Liver (tissue), 9 donors: Measurements from ENCODE around the gene MANEA. TPM values are rescaled to one million over a fixed set of nuclear protein-coding genes. Genes with fewer than 3 reads are reported as not detected.

Experiments
- DNase-seq: peaks from one replicate; pipeline ENCODE4 v3.0.0-alpha.2; 2017; ENCODE audit warnings: low spot score
- H3K27ac ChIP-seq, 2 donors: one replicate each; pipeline ENCODE4 v1.7.0; 2013; ENCODE audit warnings: inconsistent platforms in 2 of 2, low read length in 2 of 2, control low read depth in 1 of 2, low read depth in 1 of 2, mild to moderate bottlenecking in 1 of 2
- H3K27me3 ChIP-seq, 4 donors: one replicate each; pipeline versions ENCODE4 v1.6.1 to v1.7.0; 2013; ENCODE audit warnings: low read length in 3 of 4, inconsistent platforms in 1 of 4, mild to moderate bottlenecking in 1 of 4, moderate library complexity in 1 of 4; ENCODE audit not compliant: control insufficient read depth in 4 of 4, insufficient read depth in 4 of 4
- H3K36me3 ChIP-seq, 4 donors: one replicate each; pipeline versions ENCODE4 v1.6.1 to v1.7.0; 2013; ENCODE audit warnings: low read length in 3 of 4, mild to moderate bottlenecking in 3 of 4, low read depth in 1 of 4, moderate library complexity in 1 of 4; ENCODE audit not compliant: control insufficient read depth in 4 of 4, insufficient read depth in 3 of 4
- H3K4me1 ChIP-seq, 4 donors: one replicate each; pipeline versions ENCODE4 v1.6.1 to v1.7.0; 2013; ENCODE audit warnings: low read length in 3 of 4, mild to moderate bottlenecking in 3 of 4, moderate library complexity in 1 of 4; ENCODE audit not compliant: control insufficient read depth in 4 of 4, insufficient read depth in 4 of 4
- H3K4me3 ChIP-seq, 3 donors: one replicate each; pipeline versions ENCODE4 v1.6.1 to v1.7.0; 2013; ENCODE audit warnings: low read length in 3 of 3, control low read depth in 1 of 3, low read depth in 1 of 3, mild to moderate bottlenecking in 1 of 3
- H3K9ac ChIP-seq, 2 donors: one replicate each; pipeline ENCODE4 v1.7.0; 2013; ENCODE audit warnings: low read length in 2 of 2, mild to moderate bottlenecking in 2 of 2, moderate library complexity in 2 of 2, control low read depth in 1 of 2, low read depth in 1 of 2
- H3K9me3 ChIP-seq, 4 donors: one replicate each; pipeline versions ENCODE4 v1.6.1 to v1.7.0; 2013; ENCODE audit warnings: low read length in 3 of 4; ENCODE audit not compliant: control insufficient read depth in 4 of 4
- EGR1 ChIP-seq, 2 donors: IDR thresholded peaks; 2 replicates each; pipeline ENCODE4 v1.6.1; 2016 to 2018; ENCODE audit warnings: antibody characterized with exemption in 2 of 2, low read depth in 2 of 2
- FOXA1 ChIP-seq: IDR thresholded peaks from 2 replicates; pipeline ENCODE4 v1.6.1; 2016; ENCODE audit warnings: antibody characterized with exemption
- FOXA2 ChIP-seq: IDR thresholded peaks from 2 replicates; pipeline ENCODE4 v1.6.1; 2016; ENCODE audit warnings: antibody characterized with exemption
- GABPA ChIP-seq, 2 donors: IDR thresholded peaks in 1 of 2; conservative IDR thresholded peaks in 1 of 2; 2 replicates each; pipeline ENCODE4 v1.6.1; 2016; ENCODE audit warnings: antibody characterized with exemption in 2 of 2, mild to moderate bottlenecking in 1 of 2, moderate library complexity in 1 of 2
- HNF4A ChIP-seq, 2 donors: conservative IDR thresholded peaks; 2 replicates each; pipeline ENCODE4 v1.6.1; 2016; ENCODE audit warnings: antibody characterized with exemption in 2 of 2, mild to moderate bottlenecking in 2 of 2
- HNF4G ChIP-seq: IDR thresholded peaks from 2 replicates; pipeline ENCODE4 v1.6.1; 2016; ENCODE audit warnings: antibody characterized with exemption
- JUND ChIP-seq, 2 donors: IDR thresholded peaks; 2 replicates each; pipeline ENCODE4 v1.6.1; 2016; ENCODE audit warnings: antibody characterized with exemption in 2 of 2
- NR2F2 ChIP-seq: IDR thresholded peaks from 2 replicates; pipeline ENCODE4 v1.6.1; 2016; ENCODE audit warnings: antibody characterized with exemption
- RAD21 ChIP-seq, 2 donors: IDR thresholded peaks; 2 replicates each; pipeline ENCODE4 v1.6.1; 2016; ENCODE audit warnings: antibody characterized with exemption in 2 of 2, mild to moderate bottlenecking in 2 of 2
- RXRA ChIP-seq, 2 donors: IDR thresholded peaks; 2 replicates each; pipeline ENCODE4 v1.6.1; 2017 to 2018; ENCODE audit warnings: antibody characterized with exemption in 2 of 2, mild to moderate bottlenecking in 1 of 2
- SP1 ChIP-seq: IDR thresholded peaks from 2 replicates; pipeline ENCODE4 v1.6.1; 2018; ENCODE audit warnings: antibody characterized with exemption, mild to moderate bottlenecking
- TAF1 ChIP-seq: conservative IDR thresholded peaks from 2 replicates; pipeline ENCODE4 v1.6.1; 2016; ENCODE audit warnings: antibody characterized with exemption, mild to moderate bottlenecking
- YY1 ChIP-seq: IDR thresholded peaks from 2 replicates; pipeline ENCODE4 v1.6.1; 2016; ENCODE audit warnings: antibody characterized with exemption, mild to moderate bottlenecking
- WGBS: extraction: QIAGEN DNeasy Blood & Tissue Kit; methylation state at CpG from one replicate; pipeline ENCODE4 v1.1.7; 2013; 5-methylcytosine and 5-hydroxymethylcytosine counted together
- polyA plus RNA-seq, 2 donors: library from polyadenylated mRNA; stranded (reverse) in 1 of 2; unstranded in 1 of 2; fragments of 200-250 nt in 1 of 2; fragments of >200 nt in 1 of 2; fragmentation: Nextera tagmentation in 1 of 2; extraction: Ambion mirVana in 1 of 2; gene quantifications; one replicate each; pipeline versions ENCODE4 v1.2.1 to v1.2.3, GENCODE V29; 2013 to 2015
- total RNA-seq, 2 donors: library from RNA; depleted of rRNA; stranded (reverse); fragments of >200 nt; gene quantifications; one replicate each; pipeline ENCODE4 v1.2.3, GENCODE V29; 2014
- TF ChIP-seq, protein P1 (sequence below): IDR thresholded peaks from 2 replicates; pipeline ENCODE4 v1.6.1; 2016; ENCODE audit warnings: antibody characterized with exemption
- TF ChIP-seq, protein P2 (sequence below): fragments of 150-350 bp; IDR thresholded peaks from 2 replicates; pipeline ENCODE4 v1.5.1; 2017; ENCODE audit warnings: improper control_type of control experiment, low read depth, low read length; ENCODE audit not compliant: missing input control
- TF ChIP-seq, protein P3 (sequence below): IDR thresholded peaks from 2 replicates; pipeline ENCODE4 v1.6.1; 2016; ENCODE audit warnings: antibody characterized with exemption
- TF ChIP-seq, protein P4 (sequence below): IDR thresholded peaks from 2 replicates; pipeline ENCODE4 v1.6.1; 2016; ENCODE audit warnings: antibody characterized with exemption
- donor health status: healthy.
- donor health status: healthy.
- donor health status: healthy.
- donor health status: healthy.
- donor health status: healthy.

The MANEA gene
- total and polyA plus RNA-seq, 4 donors = 9.7 to 37.4 (median 18.9) TPM

DNA sequence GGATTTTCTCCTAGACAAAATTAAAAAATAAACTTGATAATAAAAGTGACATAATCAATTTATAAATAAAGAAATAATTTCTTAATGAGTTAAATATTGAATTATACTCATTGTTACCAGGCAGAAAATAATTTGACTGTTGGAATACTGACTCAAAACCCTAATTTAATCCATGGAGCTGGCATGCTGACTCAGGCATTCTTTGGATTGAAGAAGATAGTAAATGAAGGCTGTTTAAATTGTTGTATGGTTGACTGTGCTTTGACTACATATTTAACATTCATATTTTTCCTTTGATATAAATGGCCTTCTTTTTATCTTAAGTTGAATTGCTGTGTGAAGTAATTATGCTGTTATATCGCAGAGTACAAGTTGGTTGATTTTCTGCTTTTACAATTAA is 11.7 kb downstream of the MANEA start:
- no peaks in the 10 kb centered on the region for H3K27me3 ChIP-seq
- TF ChIP-seq, protein P1, sequence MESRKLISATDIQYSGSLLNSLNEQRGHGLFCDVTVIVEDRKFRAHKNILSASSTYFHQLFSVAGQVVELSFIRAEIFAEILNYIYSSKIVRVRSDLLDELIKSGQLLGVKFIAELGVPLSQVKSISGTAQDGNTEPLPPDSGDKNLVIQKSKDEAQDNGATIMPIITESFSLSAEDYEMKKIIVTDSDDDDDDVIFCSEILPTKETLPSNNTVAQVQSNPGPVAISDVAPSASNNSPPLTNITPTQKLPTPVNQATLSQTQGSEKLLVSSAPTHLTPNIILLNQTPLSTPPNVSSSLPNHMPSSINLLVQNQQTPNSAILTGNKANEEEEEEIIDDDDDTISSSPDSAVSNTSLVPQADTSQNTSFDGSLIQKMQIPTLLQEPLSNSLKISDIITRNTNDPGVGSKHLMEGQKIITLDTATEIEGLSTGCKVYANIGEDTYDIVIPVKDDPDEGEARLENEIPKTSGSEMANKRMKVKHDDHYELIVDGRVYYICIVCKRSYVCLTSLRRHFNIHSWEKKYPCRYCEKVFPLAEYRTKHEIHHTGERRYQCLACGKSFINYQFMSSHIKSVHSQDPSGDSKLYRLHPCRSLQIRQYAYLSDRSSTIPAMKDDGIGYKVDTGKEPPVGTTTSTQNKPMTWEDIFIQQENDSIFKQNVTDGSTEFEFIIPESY = no peak
- TF ChIP-seq NR2F2 = no peak
- TF ChIP-seq JUND (IDR thresholded peaks at IDR 0.05) = no peak
- no peak for TF ChIP-seq SP1
- no peak for TF ChIP-seq TAF1
- TF ChIP-seq, protein P2, sequence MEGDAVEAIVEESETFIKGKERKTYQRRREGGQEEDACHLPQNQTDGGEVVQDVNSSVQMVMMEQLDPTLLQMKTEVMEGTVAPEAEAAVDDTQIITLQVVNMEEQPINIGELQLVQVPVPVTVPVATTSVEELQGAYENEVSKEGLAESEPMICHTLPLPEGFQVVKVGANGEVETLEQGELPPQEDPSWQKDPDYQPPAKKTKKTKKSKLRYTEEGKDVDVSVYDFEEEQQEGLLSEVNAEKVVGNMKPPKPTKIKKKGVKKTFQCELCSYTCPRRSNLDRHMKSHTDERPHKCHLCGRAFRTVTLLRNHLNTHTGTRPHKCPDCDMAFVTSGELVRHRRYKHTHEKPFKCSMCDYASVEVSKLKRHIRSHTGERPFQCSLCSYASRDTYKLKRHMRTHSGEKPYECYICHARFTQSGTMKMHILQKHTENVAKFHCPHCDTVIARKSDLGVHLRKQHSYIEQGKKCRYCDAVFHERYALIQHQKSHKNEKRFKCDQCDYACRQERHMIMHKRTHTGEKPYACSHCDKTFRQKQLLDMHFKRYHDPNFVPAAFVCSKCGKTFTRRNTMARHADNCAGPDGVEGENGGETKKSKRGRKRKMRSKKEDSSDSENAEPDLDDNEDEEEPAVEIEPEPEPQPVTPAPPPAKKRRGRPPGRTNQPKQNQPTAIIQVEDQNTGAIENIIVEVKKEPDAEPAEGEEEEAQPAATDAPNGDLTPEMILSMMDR = no peak
- TF ChIP-seq GABPA (IDR thresholded peaks at IDR 0.05 in 1 of 2, conservative IDR thresholded peaks at IDR 0.05 in 1 of 2) = no peak
- peaks cover 2 to 25% (median 10%) of the 10 kb centered on the region in 4 donors for H3K4me1 ChIP-seq
- 98% methylated on average over 1 of the region's 1 CpG for WGBS
- H3K27ac ChIP-seq = no peak overlapping the region
- H3K4me3 ChIP-seq = no peak overlapping the region
- no peak overlapping the region for H3K9ac ChIP-seq
- DNase-seq = no peak
- no peaks in the 10 kb centered on the region for H3K36me3 ChIP-seq
- H3K9me3 ChIP-seq = no peaks in the 10 kb centered on the region

DNA sequence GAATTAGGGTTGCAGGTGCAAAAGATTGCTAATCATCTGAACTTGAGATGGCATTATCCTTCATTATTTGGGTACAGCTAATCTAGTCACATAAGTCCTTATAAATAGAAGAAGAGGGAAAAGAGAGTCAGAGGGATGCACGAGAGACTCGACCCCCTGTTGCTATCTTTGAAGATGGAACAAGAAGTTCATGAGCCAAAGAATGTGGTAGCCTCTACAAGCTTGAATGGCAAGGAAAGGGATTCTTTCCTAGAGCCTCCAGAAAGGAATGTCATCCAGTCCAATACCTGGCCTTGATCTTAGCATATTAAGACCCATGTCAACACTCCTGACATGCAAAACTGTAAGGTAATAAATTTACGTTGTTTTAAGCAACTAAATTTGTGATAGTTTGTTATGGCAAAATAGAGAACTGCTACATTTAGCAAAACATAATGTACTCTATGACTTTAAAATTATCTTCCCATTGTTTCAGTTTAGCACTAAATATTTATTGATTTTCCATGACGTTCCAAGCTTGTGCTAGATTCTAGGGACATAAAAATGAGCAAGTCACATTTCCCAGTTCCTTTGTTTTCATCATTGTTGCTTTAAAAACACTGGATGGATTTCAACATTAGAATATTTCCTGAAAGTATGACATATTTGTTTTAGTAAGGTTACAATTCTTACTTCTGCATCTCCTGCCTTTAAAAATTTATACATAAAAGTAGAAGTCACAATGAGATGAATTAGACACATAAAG is 12.7 kb downstream of the MANEA start:
- DNase-seq = no peak
- Histone ChIP-seq H3K27me3 (no peaks in the 10 kb centered on the region), H3K9ac (no peak overlapping the region), H3K4me3 (no peak overlapping the region), H3K9me3 (no peaks in the 10 kb centered on the region), H3K27ac (no peak overlapping the region), H3K36me3 (no peaks in the 10 kb centered on the region), H3K4me1 (peaks cover 3 to 30% (median 12%) of the 10 kb centered on the region in 4 donors)
- TF ChIP-seq RXRA (IDR thresholded peaks at IDR 0.05) = no peak
- no peak for TF ChIP-seq TAF1
- no peak for TF ChIP-seq HNF4G
- TF ChIP-seq EGR1 (IDR thresholded peaks at IDR 0.05; ENCODE audit: low read depth in 2 of 2) = no peak
- TF ChIP-seq, protein P3, sequence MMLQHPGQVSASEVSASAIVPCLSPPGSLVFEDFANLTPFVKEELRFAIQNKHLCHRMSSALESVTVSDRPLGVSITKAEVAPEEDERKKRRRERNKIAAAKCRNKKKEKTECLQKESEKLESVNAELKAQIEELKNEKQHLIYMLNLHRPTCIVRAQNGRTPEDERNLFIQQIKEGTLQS = no peak
- whole genome bisulfite sequencing = 77% methylated on average over 4 of the region's 4 CpGs

DNA sequence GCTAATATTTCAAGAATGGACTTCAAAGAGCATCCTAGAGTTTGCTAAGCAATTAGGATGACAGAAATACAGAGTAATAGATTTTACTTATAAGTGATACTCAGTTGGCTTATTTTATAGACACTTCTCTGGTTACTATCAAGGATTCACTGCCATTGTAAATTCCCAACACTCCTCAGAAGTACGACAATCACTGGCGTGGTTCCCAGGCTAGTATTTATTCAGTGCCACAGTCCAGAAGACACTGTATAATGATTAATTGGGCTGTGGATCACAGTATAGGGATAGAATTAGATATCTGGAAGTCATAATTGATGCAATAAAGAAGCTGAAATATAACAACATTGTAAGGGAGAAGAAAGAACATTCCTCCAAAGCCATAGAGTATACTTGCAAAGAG is 15.7 kb downstream of the MANEA start:
- Histone ChIP-seq H3K27me3 (no peaks in the 10 kb centered on the region), H3K9ac (no peak overlapping the region), H3K4me1 (peaks cover 3 to 22% (median 12%) of the 10 kb centered on the region in 4 donors), H3K27ac (no peak overlapping the region), H3K36me3 (peaks cover 0 to 1% (median 0%) of the 10 kb centered on the region in 4 donors), H3K4me3 (peak overlapping the region in 1 of 3 donors; percentile 11), H3K9me3 (no peaks in the 10 kb centered on the region)
- 19% methylated on average over 2 of the region's 2 CpGs for WGBS
- DNase-seq = no peak
- TF ChIP-seq RXRA (IDR thresholded peaks at IDR 0.05) = peak in 1 of 2 donors; percentile 48
- TF ChIP-seq TAF1 = no peak
- TF ChIP-seq NR2F2 = no peak
- TF ChIP-seq EGR1 (IDR thresholded peaks at IDR 0.05; ENCODE audit: low read depth in 2 of 2) = no peak
- TF ChIP-seq, protein P1 = peak; percentile 29
- TF ChIP-seq SP1 = no peak
- TF ChIP-seq RAD21 (IDR thresholded peaks at IDR 0.05) = peak; percentile 16 to 32
- TF ChIP-seq, protein P4, sequence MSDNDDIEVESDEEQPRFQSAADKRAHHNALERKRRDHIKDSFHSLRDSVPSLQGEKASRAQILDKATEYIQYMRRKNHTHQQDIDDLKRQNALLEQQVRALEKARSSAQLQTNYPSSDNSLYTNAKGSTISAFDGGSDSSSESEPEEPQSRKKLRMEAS = no peak
- TF ChIP-seq JUND (IDR thresholded peaks at IDR 0.05) = no peak
- TF ChIP-seq FOXA1 = peak; percentile 29
- TF ChIP-seq FOXA2 = peak; percentile 75
- TF ChIP-seq GABPA (IDR thresholded peaks at IDR 0.05 in 1 of 2, conservative IDR thresholded peaks at IDR 0.05 in 1 of 2) = no peak
- peak; percentile 33 for TF ChIP-seq YY1
- TF ChIP-seq HNF4A (conservative IDR thresholded peaks at IDR 0.05) = peak; percentile 51 to 62
